ENCODE results near the gene CLIC6.

CLIC6 gene

DNA sequence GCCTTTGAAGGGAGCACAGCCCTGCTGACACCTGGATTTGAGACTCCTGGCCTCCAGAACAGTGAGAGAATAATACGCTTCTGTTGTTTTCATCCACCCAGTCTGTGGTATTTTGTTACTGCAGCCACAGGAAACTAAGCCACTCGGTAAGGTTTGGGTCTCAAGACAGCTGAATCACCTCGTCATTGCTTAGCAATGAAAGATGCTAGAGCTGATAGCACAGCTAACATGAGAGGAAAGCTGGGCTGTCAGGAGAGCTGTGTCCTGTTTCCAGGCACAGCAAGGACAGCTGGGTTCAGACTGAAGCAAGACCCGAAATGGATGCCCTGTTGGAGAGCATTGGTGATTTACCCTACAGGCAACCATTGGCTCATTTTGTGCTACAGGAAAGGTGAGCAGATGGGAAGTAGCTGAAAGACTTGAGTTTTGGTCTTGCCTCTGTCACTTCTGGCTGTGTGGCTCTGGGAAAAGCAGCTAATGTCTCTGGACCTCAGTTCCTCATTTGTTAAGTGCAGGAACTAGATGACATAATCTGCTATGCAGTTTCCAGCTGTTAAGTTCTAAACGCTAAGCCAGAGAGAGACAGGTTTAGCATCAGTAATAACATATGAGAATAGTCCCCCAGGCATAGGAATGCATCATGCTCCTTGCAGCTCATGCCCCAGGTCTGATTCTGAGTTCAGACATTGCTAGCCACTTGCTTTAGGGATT is 58.0 kb downstream of the CLIC6 start:
- Histone ChIP-seq H3K27ac (ENCODE audit: low read depth, low read length, severe bottlenecking) (peak overlapping the region; percentile 29), H3K4me1 (ENCODE audit: control insufficient read depth, insufficient read depth, low read length, poor library complexity, severe bottlenecking) (peaks cover 11% of the 10 kb centered on the region), H3K4me3 (ENCODE audit: extremely low read depth, insufficient read depth, low read length, poor library complexity, severe bottlenecking) (no peak overlapping the region), H3K36me3 (ENCODE audit: control insufficient read depth, insufficient read depth, low read length) (no peaks in the 10 kb centered on the region), H3K9me3 (ENCODE audit: control insufficient read depth, low read length) (no peaks in the 10 kb centered on the region)
- 77 to 80% methylated on average over 4 to 5 of the region's 5 CpGs for WGBS, 2 experiments (ENCODE audit: insufficient coverage in 2 of 2)

- Histone ChIP-seq H3K9me3 (ENCODE audit: control insufficient read depth, low read length) (no peaks in the 10 kb centered on the region), H3K27ac (ENCODE audit: low read depth, low read length, severe bottlenecking) (no peak overlapping the region), H3K36me3 (ENCODE audit: control insufficient read depth, insufficient read depth, low read length) (no peaks in the 10 kb centered on the region), H3K4me1 (ENCODE audit: control insufficient read depth, insufficient read depth, low read length, poor library complexity, severe bottlenecking) (peaks cover 11% of the 10 kb centered on the region), H3K4me3 (ENCODE audit: extremely low read depth, insufficient read depth, low read length, poor library complexity, severe bottlenecking) (no peak overlapping the region)
- 89 to 94% methylated on average over 3 of the region's 3 CpGs for WGBS, 2 experiments (ENCODE audit: insufficient coverage in 2 of 2)
Measured at GRCh38 chr21:34728479-34728878, 59.7 kb downstream of the CLIC6 start.

DNA sequence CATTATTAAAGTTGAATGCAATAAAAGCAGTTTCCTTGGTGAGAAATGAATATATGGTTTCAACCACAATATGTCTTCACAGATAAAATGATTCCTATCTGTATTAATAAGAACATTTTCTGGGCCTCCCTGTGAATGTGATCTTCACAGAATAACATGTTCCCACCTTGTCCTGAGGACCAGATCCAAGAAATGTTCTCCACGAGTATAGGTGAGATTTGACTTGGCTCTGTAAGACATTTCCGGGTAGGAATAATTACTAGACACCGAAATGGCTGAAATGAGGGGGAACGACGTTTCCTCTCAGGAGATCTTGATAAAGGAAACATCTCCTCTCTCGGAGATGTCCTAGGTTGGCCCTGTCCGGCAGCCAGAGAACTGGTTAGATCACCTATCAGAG is 61.4 kb downstream of the CLIC6 start:
- Histone ChIP-seq H3K27ac (ENCODE audit: low read depth, low read length, severe bottlenecking) (no peak overlapping the region), H3K9me3 (ENCODE audit: control insufficient read depth, low read length) (no peaks in the 10 kb centered on the region), H3K4me1 (ENCODE audit: control insufficient read depth, insufficient read depth, low read length, poor library complexity, severe bottlenecking) (peaks cover 11% of the 10 kb centered on the region), H3K4me3 (ENCODE audit: extremely low read depth, insufficient read depth, low read length, poor library complexity, severe bottlenecking) (no peak overlapping the region), H3K36me3 (ENCODE audit: control insufficient read depth, insufficient read depth, low read length) (no peaks in the 10 kb centered on the region)
- 87 to 94% methylated on average over 5 to 7 of the region's 7 CpGs for WGBS, 2 experiments (ENCODE audit: insufficient coverage in 2 of 2)

GRCh38 chr21:34730756-34731445 is 62.1 kb downstream of the CLIC6 start:
- no peaks in the 10 kb centered on the region for H3K9me3 ChIP-seq (ENCODE audit: control insufficient read depth, low read length)
- peaks cover 11% of the 10 kb centered on the region for H3K4me1 ChIP-seq (ENCODE audit: control insufficient read depth, insufficient read depth, low read length, poor library complexity, severe bottlenecking)
- H3K36me3 ChIP-seq (ENCODE audit: control insufficient read depth, insufficient read depth, low read length): no peaks in the 10 kb centered on the region
- no peak overlapping the region for H3K4me3 ChIP-seq (ENCODE audit: extremely low read depth, insufficient read depth, low read length, poor library complexity, severe bottlenecking)
- 92 to 100% methylated on average over 2 to 4 of the region's 5 CpGs for WGBS, 2 experiments (ENCODE audit: insufficient coverage in 2 of 2)
- H3K27ac ChIP-seq (ENCODE audit: low read depth, low read length, severe bottlenecking): no peak overlapping the region

- H3K4me3 ChIP-seq (ENCODE audit: extremely low read depth, insufficient read depth, low read length, poor library complexity, severe bottlenecking): no peak overlapping the region
- H3K4me1 ChIP-seq (ENCODE audit: control insufficient read depth, insufficient read depth, low read length, poor library complexity, severe bottlenecking): peaks cover 5% of the 10 kb centered on the region
- H3K36me3 ChIP-seq (ENCODE audit: control insufficient read depth, insufficient read depth, low read length): no peaks in the 10 kb centered on the region
- 86 to 100% methylated on average over 2 to 3 of the region's 4 CpGs for WGBS, 2 experiments (ENCODE audit: insufficient coverage in 2 of 2)
- no peaks in the 10 kb centered on the region for H3K9me3 ChIP-seq (ENCODE audit: control insufficient read depth, low read length)
- no peak overlapping the region for H3K27ac ChIP-seq (ENCODE audit: low read depth, low read length, severe bottlenecking)
Measured at GRCh38 chr21:34732388-34732821, 63.6 kb downstream of the CLIC6 start.

- Histone ChIP-seq H3K4me3 (ENCODE audit: extremely low read depth, insufficient read depth, low read length, poor library complexity, severe bottlenecking) (no peak overlapping the region), H3K27ac (ENCODE audit: low read depth, low read length, severe bottlenecking) (no peak overlapping the region), H3K36me3 (ENCODE audit: control insufficient read depth, insufficient read depth, low read length) (no peaks in the 10 kb centered on the region), H3K4me1 (ENCODE audit: control insufficient read depth, insufficient read depth, low read length, poor library complexity, severe bottlenecking) (peaks cover 5% of the 10 kb centered on the region), H3K9me3 (ENCODE audit: control insufficient read depth, low read length) (no peaks in the 10 kb centered on the region)
- WGBS, 2 experiments (ENCODE audit: insufficient coverage in 2 of 2): 90 to 97% methylated on average over 2 to 3 of the region's 4 CpGs
Measured at GRCh38 chr21:34733852-34734251, 65.1 kb downstream of the CLIC6 start.

DNA sequence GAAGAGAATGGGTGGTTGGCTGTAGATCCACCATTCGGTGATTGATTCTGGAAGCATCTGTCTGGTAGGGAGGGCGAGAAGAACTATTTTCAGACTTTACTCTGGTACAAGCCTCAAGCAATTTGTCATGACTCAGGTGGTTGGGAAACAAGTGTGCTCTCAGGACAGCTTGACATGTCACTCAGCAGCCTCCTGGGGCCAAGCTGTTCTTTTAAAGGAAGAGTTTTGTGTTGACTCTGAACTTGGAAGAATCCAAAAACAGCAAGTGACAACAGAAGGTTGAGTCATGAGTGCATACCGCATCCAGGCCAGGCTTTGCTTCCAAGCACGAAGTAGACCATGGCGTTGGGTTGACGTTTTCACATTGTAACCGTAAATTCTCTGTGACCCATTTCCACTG is 65.9 kb downstream of the CLIC6 start:
- H3K27ac ChIP-seq (ENCODE audit: low read depth, low read length, severe bottlenecking): no peak overlapping the region
- WGBS, 2 experiments (ENCODE audit: insufficient coverage in 2 of 2): 90 to 100% methylated on average over 3 to 4 of the region's 7 CpGs
- H3K36me3 ChIP-seq (ENCODE audit: control insufficient read depth, insufficient read depth, low read length): no peaks in the 10 kb centered on the region
- H3K4me1 ChIP-seq (ENCODE audit: control insufficient read depth, insufficient read depth, low read length, poor library complexity, severe bottlenecking): peaks cover 5% of the 10 kb centered on the region
- no peak overlapping the region for H3K4me3 ChIP-seq (ENCODE audit: extremely low read depth, insufficient read depth, low read length, poor library complexity, severe bottlenecking)
- no peaks in the 10 kb centered on the region for H3K9me3 ChIP-seq (ENCODE audit: control insufficient read depth, low read length)

DNA sequence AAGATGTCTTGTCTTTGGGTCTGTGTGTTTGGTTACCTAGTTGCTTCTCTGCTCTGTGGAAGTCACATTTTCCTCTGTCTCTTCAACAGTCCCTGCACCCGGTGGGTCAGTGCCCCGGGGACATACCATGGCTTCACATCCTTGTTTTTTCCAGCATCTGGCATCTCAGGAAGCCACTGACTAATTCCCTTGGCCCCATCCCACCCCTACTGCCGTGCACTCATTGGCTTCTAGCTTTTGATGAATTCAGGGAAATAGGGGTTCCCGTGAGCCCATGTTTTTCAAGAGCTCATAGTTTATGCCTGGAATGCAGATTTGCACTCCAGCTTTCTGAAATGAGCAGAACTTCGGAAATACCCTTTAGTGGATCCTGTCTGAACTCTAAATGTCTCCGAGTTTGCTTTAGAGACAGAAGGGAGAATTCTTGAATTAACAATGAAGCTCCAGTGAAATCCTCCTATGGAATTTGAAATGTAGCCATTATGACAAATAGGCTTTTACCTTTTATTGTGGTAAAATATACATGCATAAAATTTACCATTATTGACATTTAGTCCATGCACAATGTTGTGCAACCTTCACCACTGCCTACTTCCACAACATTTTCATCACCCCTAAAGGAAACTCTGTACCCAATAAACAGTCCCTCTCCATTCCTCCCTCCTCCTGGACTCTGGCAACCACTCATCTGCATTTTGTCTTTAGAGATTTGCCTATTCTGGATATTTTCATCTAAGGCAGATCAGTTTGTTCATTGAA is 67.5 kb downstream of the CLIC6 start:
- no peaks in the 10 kb centered on the region for H3K36me3 ChIP-seq (ENCODE audit: control insufficient read depth, insufficient read depth, low read length)
- no peak overlapping the region for H3K4me3 ChIP-seq (ENCODE audit: extremely low read depth, insufficient read depth, low read length, poor library complexity, severe bottlenecking)
- 87 to 100% methylated on average over 3 to 5 of the region's 6 CpGs for WGBS, 2 experiments (ENCODE audit: insufficient coverage in 2 of 2)

DNA sequence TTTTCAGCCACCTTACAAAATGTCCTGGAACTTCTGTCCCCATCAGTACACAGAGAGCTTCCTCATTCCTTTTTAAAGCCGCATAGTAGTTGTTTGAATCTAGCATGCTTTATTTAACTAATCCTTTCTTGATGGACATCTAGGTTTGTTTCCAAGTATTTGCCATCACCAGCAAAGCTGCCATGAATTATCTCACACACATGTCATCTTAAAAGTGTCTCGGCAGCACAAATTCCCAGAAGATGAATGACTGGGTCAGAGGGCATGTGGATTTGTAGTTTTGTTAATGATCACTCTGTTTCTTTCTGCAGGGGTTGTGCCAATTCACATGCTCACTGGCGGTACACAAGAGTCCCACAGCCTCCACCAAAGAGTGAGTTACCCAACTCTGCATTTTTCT is 68.3 kb downstream of the CLIC6 start:
- 80 to 100% methylated on average over 1 of the region's 3 CpGs for WGBS, 2 experiments (ENCODE audit: insufficient coverage in 2 of 2)
- Histone ChIP-seq H3K4me1 (ENCODE audit: control insufficient read depth, insufficient read depth, low read length, poor library complexity, severe bottlenecking) (peaks cover 5% of the 10 kb centered on the region), H3K4me3 (ENCODE audit: extremely low read depth, insufficient read depth, low read length, poor library complexity, severe bottlenecking) (no peak overlapping the region), H3K27ac (ENCODE audit: low read depth, low read length, severe bottlenecking) (no peak overlapping the region), H3K9me3 (ENCODE audit: control insufficient read depth, low read length) (no peaks in the 10 kb centered on the region), H3K36me3 (ENCODE audit: control insufficient read depth, insufficient read depth, low read length) (no peaks in the 10 kb centered on the region)

More for the DNA sequence above, 67.5 kb downstream of the CLIC6 start:
- Histone ChIP-seq H3K9me3 (ENCODE audit: control insufficient read depth, low read length) (no peaks in the 10 kb centered on the region), H3K27ac (ENCODE audit: low read depth, low read length, severe bottlenecking) (no peak overlapping the region), H3K4me1 (ENCODE audit: control insufficient read depth, insufficient read depth, low read length, poor library complexity, severe bottlenecking) (peaks cover 5% of the 10 kb centered on the region)

DNA sequence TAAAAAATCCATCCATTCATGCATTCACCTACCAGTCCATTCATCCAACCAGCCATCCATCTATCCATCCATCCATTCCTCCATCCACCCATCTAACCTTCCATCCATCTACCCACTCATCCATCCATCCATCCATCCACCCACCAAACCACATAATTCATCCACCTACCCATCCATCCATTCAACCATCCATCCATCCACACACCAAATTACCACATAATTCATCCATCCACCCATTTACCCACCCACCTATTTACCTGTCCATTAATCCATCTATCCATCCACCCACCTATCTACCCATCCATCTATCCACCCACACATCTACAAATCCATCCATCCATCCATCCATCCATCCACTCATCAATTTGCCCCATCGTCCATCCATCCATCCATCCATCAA is 71.4 kb downstream of the CLIC6 start:
- H3K36me3 ChIP-seq (ENCODE audit: control insufficient read depth, insufficient read depth, low read length): no peaks in the 10 kb centered on the region
- no CpG with 5 or more reads among the region's 1 CpG for WGBS, 2 experiments (ENCODE audit: insufficient coverage in 2 of 2)
- peaks cover 5% of the 10 kb centered on the region for H3K4me1 ChIP-seq (ENCODE audit: control insufficient read depth, insufficient read depth, low read length, poor library complexity, severe bottlenecking)
- H3K4me3 ChIP-seq (ENCODE audit: extremely low read depth, insufficient read depth, low read length, poor library complexity, severe bottlenecking): no peak overlapping the region
- H3K9me3 ChIP-seq (ENCODE audit: control insufficient read depth, low read length): no peaks in the 10 kb centered on the region
- no peak overlapping the region for H3K27ac ChIP-seq (ENCODE audit: low read depth, low read length, severe bottlenecking)
